Measurements from ENCODE around the gene DHRSX.
"Not testable (repeated sequence)": the region's sequence is repeated elsewhere in the genome, so short reads cannot be mapped to it uniquely, and the experiment has no call there.

Gene DHRSX

GRCh38 chrX:2511326-2511725, 10.6 kb upstream of the DHRSX start:
- DNase-seq (ENCODE audit: extremely low spot score) = no peak
- CTCF ChIA-PET = no interaction called here
- POLR2A ChIA-PET = no interaction called here
- TF ChIP-seq CTCF (IDR thresholded peaks at IDR 0.05; ENCODE audit: control extremely low read depth, extremely low read depth, low read depth, missing control alignments) = no peak

- no peak for DNase-seq (ENCODE audit: extremely low spot score)
- ChIA-PET POLR2A (no interaction called here), CTCF (no interaction called here)
- TF ChIP-seq CTCF (IDR thresholded peaks at IDR 0.05; ENCODE audit: control extremely low read depth, extremely low read depth, low read depth, missing control alignments) = no peak
Observed at GRCh38 chrX:2508648-2509335, 8.0 kb upstream of the DHRSX start.

- ChIA-PET CTCF (no interaction called here), POLR2A (no interaction called here)
- no peak for DNase-seq (ENCODE audit: extremely low spot score)
- TF ChIP-seq CTCF (IDR thresholded peaks at IDR 0.05; ENCODE audit: control extremely low read depth, extremely low read depth, low read depth, missing control alignments) = no peak
Observed at GRCh38 chrX:2507904-2508627, 7.3 kb upstream of the DHRSX start.

GRCh38 chrX:2507196-2507595, 6.4 kb upstream of the DHRSX start:
- ChIA-PET CTCF (no interaction called here), POLR2A (no interaction called here)
- no peak for TF ChIP-seq CTCF (IDR thresholded peaks at IDR 0.05; ENCODE audit: control extremely low read depth, extremely low read depth, low read depth, missing control alignments)
- no peak for DNase-seq (ENCODE audit: extremely low spot score)

GRCh38 chrX:2505341-2505740, 4.6 kb upstream of the DHRSX start:
- CTCF ChIA-PET; POLR2A ChIA-PET; DNase-seq (ENCODE audit: extremely low spot score): not testable (repeated sequence)

- no peak for TF ChIP-seq CTCF (IDR thresholded peaks at IDR 0.05; ENCODE audit: control extremely low read depth, extremely low read depth, low read depth, missing control alignments)
- no peak for DNase-seq (ENCODE audit: extremely low spot score)
- CTCF ChIA-PET = no interaction called here
- POLR2A ChIA-PET = no interaction called here
Observed at GRCh38 chrX:2504706-2505332, 4.0 kb upstream of the DHRSX start.

All from GM10248 (cell line).